Activated CD4-positive, alpha-beta T cell treated with anti-CD3 and anti-CD28 coated beads, Interleukin-2, Interleukin-4, amounts not matched to agents 100 ng/mL and 50 ng/mL, durations not matched to agents 16 hours and 8 hours (primary cell): ENCODE measurements around the gene INTS4.
"Not testable (repeated sequence)": the region's sequence is repeated elsewhere in the genome, so short reads cannot be mapped to it uniquely, and the experiment has no call there.

Experiments used
- DNase-seq: peaks from one replicate; pipeline ENCODE4 v3.0.0-alpha.2; 2020; ENCODE audit warnings: low spot score

Gene INTS4

GRCh38 chr11:77876045-77876444, 118.4 kb downstream of the INTS4 start:
- no peak for DNase-seq

GRCh38 chr11:77874206-77874605, 120.3 kb downstream of the INTS4 start:
- DNase-seq = no peak

DNA sequence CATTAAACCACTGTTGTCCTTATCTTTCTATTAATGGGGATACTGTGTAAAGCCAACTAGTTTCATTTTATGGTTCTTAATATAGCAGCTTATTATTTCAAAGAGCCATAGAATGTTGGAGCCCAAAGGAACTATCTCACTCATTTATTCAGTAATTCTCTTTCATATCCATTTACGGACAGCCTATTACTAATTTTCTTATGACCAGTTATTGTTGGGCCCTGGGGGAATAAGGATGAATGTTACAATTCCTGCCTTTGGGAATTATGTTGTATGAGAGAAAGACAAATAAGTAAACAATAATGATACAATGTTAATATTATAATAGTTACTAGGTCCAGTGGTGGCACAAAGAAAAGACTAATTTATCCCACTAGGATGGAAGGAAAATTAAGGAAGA, 121.1 kb downstream of the INTS4 start:
- DNase-seq = no peak

- no peak for DNase-seq
Observed at GRCh38 chr11:77871855-77872254, 122.6 kb downstream of the INTS4 start.

DNA sequence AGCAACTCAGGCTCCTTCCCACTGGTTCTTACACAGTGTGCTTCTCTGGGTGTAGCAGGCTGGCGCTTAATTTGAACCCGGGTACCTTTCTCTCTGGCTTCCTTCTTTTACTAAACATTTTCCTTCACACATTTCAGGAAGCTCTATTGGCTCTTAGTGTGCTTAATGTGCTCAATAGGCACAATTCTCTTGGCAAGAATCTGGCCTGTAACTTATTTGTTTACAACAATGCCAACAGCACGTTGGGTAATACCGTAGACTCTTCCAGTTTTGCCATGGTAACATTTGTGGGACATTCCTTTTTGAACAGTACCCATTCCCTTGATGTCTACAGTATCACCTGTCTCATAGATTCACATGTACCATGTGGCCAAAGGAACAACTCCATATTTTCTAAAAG, 125.7 kb downstream of the INTS4 start:
- no peak for DNase-seq

DNA sequence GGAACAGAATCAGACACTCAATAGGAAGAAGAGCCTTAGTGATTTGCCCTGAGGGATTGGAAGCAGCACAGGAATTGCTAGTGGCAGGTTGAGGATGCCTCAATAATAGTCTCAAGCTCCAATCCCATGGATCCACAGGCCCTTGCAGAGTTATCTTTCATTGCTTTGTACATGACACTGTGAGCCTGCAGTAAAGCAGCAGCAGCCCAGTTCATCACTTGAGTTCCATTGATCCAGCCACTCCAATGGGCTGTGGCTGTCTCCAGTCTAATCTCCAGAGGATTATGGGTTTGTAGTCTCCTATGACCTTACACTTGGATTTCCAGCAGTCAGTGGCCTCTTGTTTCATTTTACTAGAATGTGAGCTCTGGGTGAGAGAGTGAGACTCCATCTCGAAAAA, 128.1 kb downstream of the INTS4 start:
- no peak for DNase-seq

- no peak for DNase-seq
Observed at GRCh38 chr11:77865805-77866204, 128.7 kb downstream of the INTS4 start.

- not testable (repeated sequence) for DNase-seq
Observed at GRCh38 chr11:77861444-77861843, 133.0 kb downstream of the INTS4 start.

DNA sequence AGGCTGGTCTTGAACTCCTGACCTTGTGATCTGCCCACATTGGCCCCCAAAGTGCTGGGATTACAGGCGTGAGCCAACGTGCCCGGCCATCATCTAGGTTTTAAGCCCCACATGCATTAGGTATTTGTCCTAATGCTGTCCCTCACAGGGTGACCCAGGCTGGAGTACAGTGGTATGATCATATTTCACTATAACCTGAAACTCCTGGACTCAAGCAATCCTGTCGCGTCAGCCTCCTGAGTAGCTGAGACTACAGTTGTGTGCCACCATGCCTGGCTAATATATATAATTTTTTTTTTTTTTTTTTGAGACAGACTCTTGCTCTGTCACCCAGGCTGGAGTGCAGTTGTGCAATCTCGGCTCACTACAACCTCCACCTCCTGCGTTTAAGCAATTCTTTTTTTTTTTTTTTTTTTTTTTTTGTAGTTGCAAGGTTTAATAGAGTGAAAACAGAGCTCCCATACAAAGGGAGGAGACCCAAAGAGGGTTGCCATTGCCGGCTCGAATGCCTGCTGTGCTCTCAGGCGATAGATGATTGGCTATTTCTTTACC, 136.5 kb downstream of the INTS4 start:
- not testable (repeated sequence) for DNase-seq

DNA sequence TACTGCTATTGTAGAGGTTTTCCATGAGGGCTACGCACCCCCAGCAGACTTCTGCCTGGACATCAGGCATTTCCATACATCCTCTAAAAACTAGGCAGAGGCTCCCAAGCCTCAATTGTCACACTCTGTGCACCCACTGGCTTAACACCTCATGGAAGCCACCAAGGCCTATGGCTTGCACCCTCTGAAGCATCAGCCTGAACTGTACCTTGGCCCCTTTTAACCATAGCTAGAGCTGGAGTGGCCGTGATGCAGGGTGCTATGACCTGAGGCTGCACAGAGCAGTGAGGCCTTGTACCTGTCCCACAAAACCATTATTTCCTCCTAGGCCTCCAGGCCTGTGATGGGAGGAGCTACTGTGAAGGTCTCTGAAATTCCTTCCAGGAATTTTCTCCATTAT, 139.6 kb downstream of the INTS4 start:
- no peak for DNase-seq

- no peak for DNase-seq
Observed at GRCh38 chr11:77851503-77851902, 143.0 kb downstream of the INTS4 start.

DNA sequence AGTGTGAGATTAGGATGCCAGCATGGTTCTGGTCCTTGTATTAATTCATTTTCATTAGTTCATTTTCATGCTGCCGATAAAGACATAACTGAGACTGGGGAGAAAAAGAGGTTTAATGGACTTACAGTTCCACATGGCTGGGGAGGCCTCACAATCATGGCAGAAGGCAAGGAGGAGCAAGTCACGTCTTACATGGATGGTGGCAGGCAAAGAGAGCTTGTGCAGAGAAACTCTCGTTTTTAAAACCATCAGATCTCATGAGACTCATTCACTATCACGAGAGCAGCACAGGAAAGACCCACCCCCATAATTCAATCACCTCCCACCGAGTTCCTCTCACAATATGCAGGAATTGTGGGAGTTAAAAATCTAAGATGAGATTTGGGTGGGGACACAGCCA, 150.8 kb downstream of the INTS4 start:
- DNase-seq = not testable (repeated sequence)

- DNase-seq = no peak
Observed at GRCh38 chr11:77842441-77843121, 151.9 kb downstream of the INTS4 start.

- DNase-seq = no peak
Observed at GRCh38 chr11:77833302-77833701, 161.2 kb downstream of the INTS4 start.

- no peak for DNase-seq
Observed at GRCh38 chr11:77828926-77829325, 165.5 kb downstream of the INTS4 start.
